ENCODE measurements around the gene BAZ1B.
A peak's percentile ranks its signal among the peaks of the same experiment; 100 is the strongest.

The BAZ1B gene

GRCh38 chr7:73446682-73447081 is 75.4 kb downstream of the BAZ1B start:
- in situ Hi-C loops (cut with HindIII; ENCODE audit: low pct_unique_long_range_greater_than_20kb, low sequenced_read_pairs): no loop called here
- no peak for DNase-seq (ENCODE audit: low read depth in 1 of 2, low spot score in 1 of 2)
- TF ChIP-seq JUND (IDR thresholded peaks at IDR 0.05; ENCODE audit: low read depth): no peak

- TF ChIP-seq JUND (IDR thresholded peaks at IDR 0.05; ENCODE audit: low read depth): no peak
- DNase-seq (ENCODE audit: low read depth in 1 of 2, low spot score in 1 of 2): no peak
- in situ Hi-C loops (cut with HindIII; ENCODE audit: low pct_unique_long_range_greater_than_20kb, low sequenced_read_pairs): no loop called here
Measured at GRCh38 chr7:73443548-73444255, 78.4 kb downstream of the BAZ1B start.

GRCh38 chr7:73442903-73443500 is 79.1 kb downstream of the BAZ1B start:
- in situ Hi-C loops (cut with HindIII; ENCODE audit: low pct_unique_long_range_greater_than_20kb, low sequenced_read_pairs): no loop called here
- no peak for TF ChIP-seq JUND (IDR thresholded peaks at IDR 0.05; ENCODE audit: low read depth)
- no peak for DNase-seq (ENCODE audit: low read depth in 1 of 2, low spot score in 1 of 2)

- no peak for TF ChIP-seq JUND (IDR thresholded peaks at IDR 0.05; ENCODE audit: low read depth)
- in situ Hi-C loops (cut with HindIII; ENCODE audit: low pct_unique_long_range_greater_than_20kb, low sequenced_read_pairs): no loop called here
- DNase-seq (ENCODE audit: low read depth in 1 of 2, low spot score in 1 of 2): no peak
Measured at GRCh38 chr7:73442222-73442902, 79.7 kb downstream of the BAZ1B start.

- in situ Hi-C loops (cut with HindIII; ENCODE audit: low pct_unique_long_range_greater_than_20kb, low sequenced_read_pairs): no loop called here
- DNase-seq (ENCODE audit: low read depth in 1 of 2, low spot score in 1 of 2): no peak
- TF ChIP-seq JUND (IDR thresholded peaks at IDR 0.05; ENCODE audit: low read depth): no peak
Measured at GRCh38 chr7:73439410-73439704, 82.7 kb downstream of the BAZ1B start.

GRCh38 chr7:73438547-73439409 is 83.3 kb downstream of the BAZ1B start:
- in situ Hi-C loops (cut with HindIII; ENCODE audit: low pct_unique_long_range_greater_than_20kb, low sequenced_read_pairs): no loop called here
- no peak for TF ChIP-seq JUND (IDR thresholded peaks at IDR 0.05; ENCODE audit: low read depth)
- DNase-seq (ENCODE audit: low read depth in 1 of 2, low spot score in 1 of 2): no peak

GRCh38 chr7:73437621-73438416 is 84.3 kb downstream of the BAZ1B start:
- TF ChIP-seq JUND (IDR thresholded peaks at IDR 0.05; ENCODE audit: low read depth): no peak
- in situ Hi-C loops (cut with HindIII; ENCODE audit: low pct_unique_long_range_greater_than_20kb, low sequenced_read_pairs): no loop called here
- DNase-seq (ENCODE audit: low read depth in 1 of 2, low spot score in 1 of 2): no peak

GRCh38 chr7:73437091-73437490 is 85.0 kb downstream of the BAZ1B start:
- in situ Hi-C loops (cut with HindIII; ENCODE audit: low pct_unique_long_range_greater_than_20kb, low sequenced_read_pairs): no loop called here
- no peak for TF ChIP-seq JUND (IDR thresholded peaks at IDR 0.05; ENCODE audit: low read depth)
- DNase-seq (ENCODE audit: low read depth in 1 of 2, low spot score in 1 of 2): no peak

GRCh38 chr7:73436031-73436929 is 85.8 kb downstream of the BAZ1B start:
- in situ Hi-C loops (cut with HindIII; ENCODE audit: low pct_unique_long_range_greater_than_20kb, low sequenced_read_pairs): no loop called here
- TF ChIP-seq JUND (IDR thresholded peaks at IDR 0.05; ENCODE audit: low read depth): no peak
- peak in 1 of 2 experiments; percentile 72 for DNase-seq (ENCODE audit: low read depth in 1 of 2, low spot score in 1 of 2)

GRCh38 chr7:73435471-73436009 is 86.6 kb downstream of the BAZ1B start:
- in situ Hi-C loops (cut with HindIII; ENCODE audit: low pct_unique_long_range_greater_than_20kb, low sequenced_read_pairs): no loop called here
- no peak for DNase-seq (ENCODE audit: low read depth in 1 of 2, low spot score in 1 of 2)
- TF ChIP-seq JUND (IDR thresholded peaks at IDR 0.05; ENCODE audit: low read depth): no peak

- no peak for TF ChIP-seq JUND (IDR thresholded peaks at IDR 0.05; ENCODE audit: low read depth)
- DNase-seq (ENCODE audit: low read depth in 1 of 2, low spot score in 1 of 2): no peak
- in situ Hi-C loops (cut with HindIII; ENCODE audit: low pct_unique_long_range_greater_than_20kb, low sequenced_read_pairs): no loop called here
Measured at GRCh38 chr7:73434701-73435069, 87.4 kb downstream of the BAZ1B start.

Measured in T47D (cell line).